Measurements from ENCODE around the gene RIC3.

The RIC3 gene

GRCh38 chr11:8081591-8082250 lies 87.1 kb downstream of the RIC3 start:
- Histone ChIP-seq H3K9ac (ENCODE audit: low read length) (no peak overlapping the region), H3K36me3 (replicated peaks; ENCODE audit: low read depth, low read length) (no peaks in the 10 kb centered on the region), H2AFZ (ENCODE audit: low read depth, low read length) (no peak overlapping the region), H4K20me1 (ENCODE audit: insufficient read depth, low read length) (no peaks in the 10 kb centered on the region), H3K27ac (ENCODE audit: low read length) (no peak overlapping the region), H3K4me2 (ENCODE audit: low read length) (no peak overlapping the region), H3K79me2 (ENCODE audit: low read length) (no peaks in the 10 kb centered on the region), H3K4me1 (ENCODE audit: low read length) (no peaks in the 10 kb centered on the region), H3K27me3 (ENCODE audit: low read depth, low read length) (peaks cover 8% of the 10 kb centered on the region; the same call in 1 of the 2 replicates), H3K4me3 (ENCODE audit: low read length) (no peak overlapping the region), H3K9me3 (ENCODE audit: insufficient read depth, low read length) (no peaks in the 10 kb centered on the region)
- no peak for TF ChIP-seq EZH2phosphoT487 (IDR thresholded peaks at IDR 0.05; ENCODE audit: low read depth)
- no peak for TF ChIP-seq CTCF (IDR thresholded peaks at IDR 0.05; ENCODE audit: low read depth, low read length)

- Histone ChIP-seq H3K4me3 (ENCODE audit: low read length) (no peak within 1 kb of the TSS), H3K27ac (ENCODE audit: low read length) (no peak within 1 kb of the TSS), H3K4me1 (ENCODE audit: low read length) (no peaks in the 10 kb centered on the region), H3K27me3 (ENCODE audit: low read depth, low read length) (0 out of 2 replicates have a peak, but pooled peaks cover 6% of the 10 kb centered on the region), H3K4me2 (ENCODE audit: low read length) (no peak within 1 kb of the TSS), H4K20me1 (ENCODE audit: insufficient read depth, low read length) (no peaks in the 10 kb centered on the region), H3K9ac (ENCODE audit: low read length) (no peak within 1 kb of the TSS), H2AFZ (ENCODE audit: low read depth, low read length) (no peak within 1 kb of the TSS), H3K79me2 (ENCODE audit: low read length) (no peaks in the 10 kb centered on the region), H3K36me3 (replicated peaks; ENCODE audit: low read depth, low read length) (no peaks in the 10 kb centered on the region), H3K9me3 (ENCODE audit: insufficient read depth, low read length) (no peaks in the 10 kb centered on the region)
- no peak for TF ChIP-seq EZH2phosphoT487 (IDR thresholded peaks at IDR 0.05; ENCODE audit: low read depth)
- TF ChIP-seq CTCF (IDR thresholded peaks at IDR 0.05; ENCODE audit: low read depth, low read length): no peak
These were observed 87.9 kb downstream of the RIC3 start, which contains the start of gene TUB for GRCh38 chr11:8080674-8081590. TUB (plus strand) TSS chr11:8081211; CDS start chr11:8081511, 300 bp downstream.

GRCh38 chr11:8080069-8080670 lies 88.7 kb downstream of the RIC3 start:
- H3K9ac ChIP-seq (ENCODE audit: low read length): no peak overlapping the region
- H2AFZ ChIP-seq (ENCODE audit: low read depth, low read length): no peak overlapping the region
- H3K4me3 ChIP-seq (ENCODE audit: low read length): no peak overlapping the region
- no peak for TF ChIP-seq EZH2phosphoT487 (IDR thresholded peaks at IDR 0.05; ENCODE audit: low read depth)
- TF ChIP-seq CTCF (IDR thresholded peaks at IDR 0.05; ENCODE audit: low read depth, low read length): no peak
- H3K4me2 ChIP-seq (ENCODE audit: low read length): no peak overlapping the region
- no peaks in the 10 kb centered on the region for H3K36me3 ChIP-seq (replicated peaks; ENCODE audit: low read depth, low read length)
- no peaks in the 10 kb centered on the region for H4K20me1 ChIP-seq (ENCODE audit: insufficient read depth, low read length)
- no peaks in the 10 kb centered on the region for H3K79me2 ChIP-seq (ENCODE audit: low read length)
- no peaks in the 10 kb centered on the region for H3K9me3 ChIP-seq (ENCODE audit: insufficient read depth, low read length)
- no peaks in the 10 kb centered on the region for H3K4me1 ChIP-seq (ENCODE audit: low read length)
- H3K27ac ChIP-seq (ENCODE audit: low read length): no peak overlapping the region
- peaks cover 9% of the 10 kb centered on the region; the same call in 1 of the 2 replicates for H3K27me3 ChIP-seq (ENCODE audit: low read depth, low read length)
